IPS-15b (cell line): ENCODE data around the gene SYNGAP1.
"Not testable (repeated sequence)": the region's sequence is repeated elsewhere in the genome, so short reads cannot be mapped to it uniquely, and the experiment has no call there.

Experiments
- H3K27me3 ChIP-seq: one replicate; pipeline ENCODE4 v1.6.1; 2013; ENCODE audit warnings: low read length; ENCODE audit not compliant: control insufficient read depth, insufficient read depth
- H3K36me3 ChIP-seq: one replicate; pipeline ENCODE4 v1.6.1; 2013; ENCODE audit warnings: low read length; ENCODE audit not compliant: control insufficient read depth, insufficient read depth
- H3K4me1 ChIP-seq: one replicate; pipeline ENCODE4 v1.6.1; 2013; ENCODE audit warnings: mild to moderate bottlenecking, low read length; ENCODE audit not compliant: control insufficient read depth, insufficient read depth
- H3K4me3 ChIP-seq: one replicate; pipeline ENCODE4 v1.5.1; 2013; ENCODE audit warnings: low read depth, low read length
- H3K9ac ChIP-seq: one replicate; pipeline ENCODE4 v1.6.1; 2013; ENCODE audit warnings: low read depth, mild to moderate bottlenecking, low read length
- H3K9me3 ChIP-seq: one replicate; pipeline ENCODE4 v1.6.1; 2013; ENCODE audit warnings: mild to moderate bottlenecking, low read length; ENCODE audit not compliant: control insufficient read depth, insufficient read depth

The SYNGAP1 gene

GRCh38 chr6:33390173-33390572 lies 29.7 kb upstream of the SYNGAP1 start:
- Histone ChIP-seq H3K4me3 (no peak overlapping the region), H3K9me3 (no peaks in the 10 kb centered on the region), H3K27me3 (no peaks in the 10 kb centered on the region), H3K4me1 (peaks cover 11% of the 10 kb centered on the region), H3K9ac (no peak overlapping the region), H3K36me3 (no peaks in the 10 kb centered on the region)

DNA sequence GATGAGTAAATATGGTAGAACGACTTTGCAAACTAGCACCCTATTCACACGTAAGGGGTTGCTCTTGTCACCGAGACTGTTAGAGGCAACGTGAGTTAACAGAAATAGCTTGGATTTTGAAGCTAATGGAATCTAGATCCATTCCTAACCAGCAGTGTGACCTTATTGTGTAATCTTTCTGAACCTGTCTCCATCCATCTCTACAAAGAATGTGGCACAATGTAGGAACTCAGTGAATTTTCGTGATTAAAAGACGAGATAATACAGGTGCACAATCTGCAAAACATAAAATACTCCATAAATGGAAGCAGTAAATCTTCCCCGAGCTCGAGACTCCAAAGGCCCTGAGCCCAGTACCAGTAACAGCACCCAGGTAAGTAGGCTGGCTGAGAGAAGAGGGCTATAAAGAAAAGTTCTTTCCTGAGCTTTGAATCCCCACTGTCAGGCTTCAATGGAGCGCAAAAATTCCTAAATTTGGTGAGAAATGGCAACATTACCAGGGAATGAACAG lies 29.0 kb upstream of the SYNGAP1 start:
- H3K4me3 ChIP-seq, result peak overlapping the region; percentile 82
- H3K4me1 ChIP-seq, result peaks cover 11% of the 10 kb centered on the region
- peak overlapping the region; percentile 1 for H3K9ac ChIP-seq

GRCh38 chr6:33391278-33391921 lies 28.5 kb upstream of the SYNGAP1 start, which contains the start of gene KIFC1:
Gene KIFC1, plus strand, starts transcription at chr6:33391823. Its CDS starts 163 bp downstream, at chr6:33391986.
- H3K4me3 ChIP-seq, result peak within 1 kb of the TSS; percentile 82
- peaks cover 11% of the 10 kb centered on the region for H3K4me1 ChIP-seq
- no peaks in the 10 kb centered on the region for H3K36me3 ChIP-seq
- H3K27me3 ChIP-seq, result no peaks in the 10 kb centered on the region
- H3K9ac ChIP-seq, result peak within 1 kb of the TSS; percentile 51
- H3K9me3 ChIP-seq, result no peaks in the 10 kb centered on the region

More for the DNA sequence above, 29.0 kb upstream of the SYNGAP1 start:
- Histone ChIP-seq H3K9me3 (no peaks in the 10 kb centered on the region), H3K36me3 (no peaks in the 10 kb centered on the region), H3K27me3 (no peaks in the 10 kb centered on the region)

DNA sequence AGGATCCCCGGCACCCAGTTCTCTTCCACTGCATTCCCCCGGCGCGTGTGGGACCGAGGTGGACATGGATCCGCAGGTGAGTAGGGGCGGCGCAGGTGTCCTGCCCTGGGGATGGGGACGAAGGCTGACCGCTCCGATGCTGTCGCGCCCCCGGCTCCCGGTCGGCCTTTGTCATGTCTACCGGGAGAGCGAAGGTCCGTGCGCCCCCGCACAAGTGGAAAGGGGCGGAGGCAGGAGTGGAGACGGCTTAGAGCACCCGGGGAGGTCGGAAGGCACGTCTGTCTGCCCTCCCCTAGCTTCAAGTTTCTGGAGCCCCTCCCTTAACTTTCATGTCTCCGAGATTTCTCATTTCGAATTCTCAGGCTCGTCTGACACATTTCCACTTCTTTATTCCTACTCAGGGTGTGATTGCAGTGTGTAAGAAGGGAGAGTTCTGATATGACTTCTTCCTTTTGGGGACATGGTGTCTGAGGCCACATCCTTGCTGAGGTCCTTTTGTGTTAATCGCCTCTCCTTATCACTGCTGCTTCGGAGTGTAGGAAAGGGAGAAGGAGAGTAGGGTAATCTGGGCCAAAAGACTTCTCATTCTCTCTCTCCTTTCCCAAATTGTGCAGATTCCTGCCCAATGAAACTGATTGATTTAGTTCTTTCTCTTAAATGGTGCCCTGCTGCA lies 27.8 kb upstream of the SYNGAP1 start:
- no peaks in the 10 kb centered on the region for H3K9me3 ChIP-seq
- no peaks in the 10 kb centered on the region for H3K36me3 ChIP-seq
- H3K27me3 ChIP-seq, result no peaks in the 10 kb centered on the region
- peaks cover 11% of the 10 kb centered on the region for H3K4me1 ChIP-seq
- peak overlapping the region; percentile 82 for H3K4me3 ChIP-seq
- H3K9ac ChIP-seq, result peak overlapping the region; percentile 51

DNA sequence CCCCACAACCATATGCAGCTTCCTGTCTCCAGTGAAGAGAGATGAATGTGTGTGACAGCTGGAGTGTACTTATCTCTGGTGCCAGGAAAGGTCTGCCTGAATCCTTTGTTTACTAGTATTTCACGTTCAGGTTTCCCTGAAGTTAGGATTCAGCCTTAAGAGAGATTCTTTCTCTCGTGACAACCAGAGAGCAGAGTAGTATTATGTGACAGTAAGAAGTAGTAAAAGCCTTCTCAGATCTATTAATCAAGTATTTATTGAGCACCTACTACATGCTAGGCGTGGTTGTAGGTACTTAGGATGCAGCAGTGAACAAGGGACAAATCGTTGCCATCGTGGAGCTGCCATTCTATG lies 27.3 kb upstream of the SYNGAP1 start:
- Histone ChIP-seq H3K9me3 (no peaks in the 10 kb centered on the region), H3K4me1 (peaks cover 11% of the 10 kb centered on the region), H3K4me3 (peak overlapping the region; percentile 82)

GRCh38 chr6:33392979-33393378 lies 26.9 kb upstream of the SYNGAP1 start:
- Histone ChIP-seq H3K4me3 (peak overlapping the region; percentile 82), H3K36me3 (peaks cover 3% of the 10 kb centered on the region)

More for the DNA sequence above, 27.3 kb upstream of the SYNGAP1 start:
- H3K36me3 ChIP-seq, result no peaks in the 10 kb centered on the region
- H3K27me3 ChIP-seq, result no peaks in the 10 kb centered on the region
- peak overlapping the region; percentile 51 for H3K9ac ChIP-seq

GRCh38 chr6:33397541-33397940 lies 22.3 kb upstream of the SYNGAP1 start:
- Histone ChIP-seq H3K9me3 (no peaks in the 10 kb centered on the region), H3K27me3 (no peaks in the 10 kb centered on the region), H3K4me1 (peaks cover 6% of the 10 kb centered on the region), H3K36me3 (peaks cover 20% of the 10 kb centered on the region), H3K9ac (no peak overlapping the region), H3K4me3 (no peak overlapping the region)

More at GRCh38 chr6:33392979-33393378, 26.9 kb upstream of the SYNGAP1 start:
- no peak overlapping the region for H3K9ac ChIP-seq
- H3K4me1 ChIP-seq, result peaks cover 11% of the 10 kb centered on the region
- H3K27me3 ChIP-seq, result no peaks in the 10 kb centered on the region
- no peaks in the 10 kb centered on the region for H3K9me3 ChIP-seq

DNA sequence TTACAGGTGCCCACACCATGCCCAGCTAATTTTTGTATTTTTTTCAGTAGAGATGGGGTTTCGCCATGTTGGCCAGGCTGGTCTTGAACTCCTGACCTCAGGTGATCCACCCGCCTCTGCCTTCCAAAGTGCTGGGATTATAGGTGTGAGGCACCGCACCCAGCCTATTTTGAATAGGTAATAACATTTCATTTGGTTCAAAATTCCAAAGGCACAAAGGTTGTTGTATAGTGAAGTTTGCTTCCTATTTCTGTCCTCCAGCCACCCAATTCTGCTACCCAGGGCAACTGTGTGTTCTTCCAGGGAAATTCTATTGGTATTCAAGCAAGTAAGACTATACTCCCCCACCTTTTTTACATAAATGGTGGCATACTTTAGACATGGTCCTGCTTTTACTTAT lies 21.3 kb upstream of the SYNGAP1 start:
- H3K36me3 ChIP-seq, result peaks cover 27% of the 10 kb centered on the region
- not testable (repeated sequence) for H3K4me1 ChIP-seq, H3K9ac ChIP-seq

GRCh38 chr6:33399881-33400280 lies 20.0 kb upstream of the SYNGAP1 start:
- H3K9me3 ChIP-seq, H3K4me1 ChIP-seq, H3K9ac ChIP-seq, H3K4me3 ChIP-seq, H3K27me3 ChIP-seq: not testable (repeated sequence)
- peaks cover 40% of the 10 kb centered on the region for H3K36me3 ChIP-seq

More for the DNA sequence above, 21.3 kb upstream of the SYNGAP1 start:
- not testable (repeated sequence) for H3K4me3 ChIP-seq, H3K27me3 ChIP-seq, H3K9me3 ChIP-seq

GRCh38 chr6:33404884-33405283 lies 15.0 kb upstream of the SYNGAP1 start:
- H3K9ac ChIP-seq, result no peak overlapping the region
- H3K27me3 ChIP-seq, result no peaks in the 10 kb centered on the region
- H3K9me3 ChIP-seq, result no peaks in the 10 kb centered on the region
- H3K36me3 ChIP-seq, result peaks cover 46% of the 10 kb centered on the region
- no peak overlapping the region for H3K4me3 ChIP-seq
- H3K4me1 ChIP-seq, result peaks cover 5% of the 10 kb centered on the region

- Histone ChIP-seq H3K27me3 (no peaks in the 10 kb centered on the region), H3K4me1 (peaks cover 5% of the 10 kb centered on the region), H3K4me3 (no peak overlapping the region), H3K36me3 (peaks cover 42% of the 10 kb centered on the region), H3K9me3 (no peaks in the 10 kb centered on the region), H3K9ac (no peak overlapping the region)
Observed at GRCh38 chr6:33405386-33405940, 14.4 kb upstream of the SYNGAP1 start.

DNA sequence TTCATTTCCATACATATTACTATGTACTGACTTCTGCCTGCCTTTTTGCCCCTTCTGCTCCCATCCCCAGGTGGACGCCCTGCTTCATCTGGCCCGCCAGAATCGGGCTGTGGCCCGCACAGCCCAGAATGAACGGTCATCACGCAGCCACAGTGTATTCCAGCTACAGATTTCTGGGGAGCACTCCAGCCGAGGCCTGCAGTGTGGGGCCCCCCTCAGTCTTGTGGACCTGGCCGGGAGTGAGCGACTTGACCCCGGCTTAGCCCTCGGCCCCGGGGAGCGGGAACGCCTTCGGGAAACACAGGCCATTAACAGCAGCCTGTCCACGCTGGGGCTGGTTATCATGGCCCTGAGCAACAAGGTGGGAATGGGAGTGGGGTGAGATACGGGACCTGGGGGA lies 13.7 kb upstream of the SYNGAP1 start:
- Histone ChIP-seq H3K36me3 (peaks cover 42% of the 10 kb centered on the region), H3K9ac (no peak overlapping the region), H3K4me1 (peaks cover 5% of the 10 kb centered on the region), H3K27me3 (no peaks in the 10 kb centered on the region), H3K4me3 (no peak overlapping the region), H3K9me3 (no peaks in the 10 kb centered on the region)
